Natural killer cell (primary cell): ENCODE measurements around the gene ATP9A. TPM values are rescaled to one million over a fixed set of nuclear protein-coding genes. Genes with fewer than 3 reads are reported as not detected.
A peak's percentile ranks its signal among the peaks of the same experiment; 100 is the strongest.

Experiments
- ATAC-seq, 3 donors: fragments of 150-1000 bp in 2 of 3; fragments of 200-7000 bp in 1 of 3; cut with Tn5 transposase; 1 replicate in 1 of 3; 2 replicates in 2 of 3; pipeline ENCODE4 v1.10.0; 2021; ENCODE audit warnings: mild to moderate bottlenecking in 2 of 3, moderate library complexity in 2 of 3
- DNase-seq, 2 donors: peaks; one replicate each; pipeline versions ENCODE4 v3.0.0 to v3.0.0-alpha.2; 2013 to 2021; ENCODE audit warnings: mixed read lengths in 1 of 2
- H3K27ac ChIP-seq: one replicate; pipeline ENCODE4 v1.5.1; 2013; ENCODE audit warnings: mild to moderate bottlenecking, low read length
- H3K27me3 ChIP-seq: one replicate; pipeline ENCODE4 v1.6.1; 2013; ENCODE audit warnings: low read length; ENCODE audit not compliant: control insufficient read depth, insufficient read depth
- H3K36me3 ChIP-seq: one replicate; pipeline ENCODE4 v1.6.1; 2013; ENCODE audit warnings: low read length; ENCODE audit not compliant: control insufficient read depth, insufficient read depth
- H3K4me1 ChIP-seq: one replicate; pipeline ENCODE4 v1.6.1; 2013; ENCODE audit warnings: low read length; ENCODE audit not compliant: control insufficient read depth, insufficient read depth
- H3K4me3 ChIP-seq: one replicate; pipeline ENCODE4 v1.5.1; 2013; ENCODE audit warnings: low read length
- H3K9me3 ChIP-seq: one replicate; pipeline ENCODE4 v1.6.1; 2013; ENCODE audit warnings: low read length; ENCODE audit not compliant: control insufficient read depth, insufficient read depth
- H3K27ac Mint-ChIP-seq, 2 donors: one replicate each; pipeline ENCODE4 v1.8.0; 2022; ENCODE audit warnings: mild to moderate bottlenecking in 2 of 2, mixed read lengths in 2 of 2, moderate library complexity in 1 of 2
- H3K27me3 Mint-ChIP-seq, 2 donors: one replicate each; pipeline ENCODE4 v1.8.0; 2022; ENCODE audit warnings: low read depth in 2 of 2, mixed read lengths in 2 of 2
- H3K36me3 Mint-ChIP-seq: one replicate; pipeline ENCODE4 v1.8.0; 2022; ENCODE audit warnings: mixed read lengths
- H3K4me1 Mint-ChIP-seq, 2 donors: one replicate each; pipeline ENCODE4 v1.8.0; 2022; ENCODE audit warnings: mixed read lengths in 2 of 2
- H3K4me3 Mint-ChIP-seq: one replicate; pipeline ENCODE4 v1.8.0; 2022; ENCODE audit warnings: mild to moderate bottlenecking, moderate library complexity, mixed read lengths
- H3K9me3 Mint-ChIP-seq, 2 donors: one replicate each; pipeline ENCODE4 v1.8.0; 2022; ENCODE audit warnings: mixed read lengths in 2 of 2
- CTCF ChIP-seq: fragments of 200-600 bp; IDR thresholded peaks from one replicate; pipeline ENCODE4 v1.8.0; 2022; ENCODE audit warnings: antibody characterized with exemption
- WGBS: methylation state at CpG from one replicate; pipeline ENCODE4 v1.1.7; 2013; ENCODE audit warnings: missing lambda C conversion rate; ENCODE audit not compliant: insufficient coverage; 5-methylcytosine and 5-hydroxymethylcytosine counted together
- intact Hi-C: fragments of 100-400 bp; cut with micrococcal nuclease; formaldehyde crosslinking; loops from one replicate; pipeline ENCODE4 v1.14.2; 2022
- total RNA-seq, 4 donors: library from RNA; stranded (reverse); fragments of 120-200 nt in 1 of 4; gene quantifications; one replicate each; pipeline versions ENCODE4 v1.2.3 to v1.2.4, GENCODE V29; 2013 to 2022

The ATP9A gene
- total RNA-seq, 3 donors from 2014 or later (not counting 1 experiment from before 2014, with no cell fraction given) = 1.4 to 46.8 (median 1.9) TPM

GRCh38 chr20:51560550-51561307, 207.5 kb downstream of the ATP9A start:
- WGBS = 59% methylated on average over 15 of the region's 16 CpGs

DNA sequence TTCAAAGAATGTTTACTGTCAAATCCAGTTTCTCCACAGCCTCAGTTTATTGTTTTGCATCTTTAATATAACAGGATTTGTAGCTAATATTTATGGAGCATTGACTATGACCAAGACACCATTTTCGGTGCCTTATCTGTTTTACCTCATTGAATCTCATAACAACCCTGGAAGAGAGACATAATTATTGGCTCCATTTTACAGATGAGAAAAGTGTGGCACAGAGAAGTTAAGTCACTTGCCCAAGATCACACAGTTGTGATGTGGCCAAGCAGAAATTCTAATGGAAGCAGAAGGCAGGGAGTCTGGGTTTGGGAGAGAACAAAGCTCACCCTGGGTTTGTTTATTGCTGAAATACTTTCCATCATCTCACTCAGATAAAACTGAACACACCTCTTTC, 208.1 kb downstream of the ATP9A start:
- ATAC-seq = no peak
- H3K9me3 Mint-ChIP-seq = no peaks in the 10 kb centered on the region
- H3K27ac Mint-ChIP-seq = no peak overlapping the region
- H3K4me3 Mint-ChIP-seq = no peak overlapping the region
- Histone ChIP-seq H3K27me3 (peaks cover 43% of the 10 kb centered on the region), H3K27ac (no peak overlapping the region), H3K4me3 (no peak overlapping the region), H3K36me3 (no peaks in the 10 kb centered on the region), H3K9me3 (no peaks in the 10 kb centered on the region), H3K4me1 (peaks cover 29% of the 10 kb centered on the region)
- no peak for DNase-seq
- peaks cover 36 to 48% of the 10 kb centered on the region in 2 donors for H3K4me1 Mint-ChIP-seq
- peaks cover 27 to 39% of the 10 kb centered on the region in 2 donors for H3K27me3 Mint-ChIP-seq
- H3K36me3 Mint-ChIP-seq = peaks cover 6% of the 10 kb centered on the region
- TF ChIP-seq CTCF = no peak
- WGBS = no CpG with 5 or more reads among the region's 1 CpG
- intact Hi-C loops = no loop called here

More at GRCh38 chr20:51560550-51561307, 207.5 kb downstream of the ATP9A start:
- peaks cover 43% of the 10 kb centered on the region for H3K27me3 ChIP-seq
- no peaks in the 10 kb centered on the region for H3K9me3 ChIP-seq
- H3K27ac ChIP-seq = no peak overlapping the region
- H3K27ac Mint-ChIP-seq = no peak overlapping the region
- no peaks in the 10 kb centered on the region for H3K9me3 Mint-ChIP-seq
- H3K4me3 ChIP-seq = no peak overlapping the region
- intact Hi-C loops = no loop called here
- peak overlapping the region; percentile 91 for H3K4me3 Mint-ChIP-seq
- TF ChIP-seq CTCF = no peak
- H3K36me3 ChIP-seq = no peaks in the 10 kb centered on the region
- peaks cover 6% of the 10 kb centered on the region for H3K36me3 Mint-ChIP-seq
- DNase-seq (no peak), ATAC-seq (no peak)
- H3K4me1 ChIP-seq = peaks cover 23% of the 10 kb centered on the region
- H3K27me3 Mint-ChIP-seq = peaks cover 27 to 39% of the 10 kb centered on the region in 2 donors
- H3K4me1 Mint-ChIP-seq = peaks cover 32 to 43% of the 10 kb centered on the region in 2 donors

DNA sequence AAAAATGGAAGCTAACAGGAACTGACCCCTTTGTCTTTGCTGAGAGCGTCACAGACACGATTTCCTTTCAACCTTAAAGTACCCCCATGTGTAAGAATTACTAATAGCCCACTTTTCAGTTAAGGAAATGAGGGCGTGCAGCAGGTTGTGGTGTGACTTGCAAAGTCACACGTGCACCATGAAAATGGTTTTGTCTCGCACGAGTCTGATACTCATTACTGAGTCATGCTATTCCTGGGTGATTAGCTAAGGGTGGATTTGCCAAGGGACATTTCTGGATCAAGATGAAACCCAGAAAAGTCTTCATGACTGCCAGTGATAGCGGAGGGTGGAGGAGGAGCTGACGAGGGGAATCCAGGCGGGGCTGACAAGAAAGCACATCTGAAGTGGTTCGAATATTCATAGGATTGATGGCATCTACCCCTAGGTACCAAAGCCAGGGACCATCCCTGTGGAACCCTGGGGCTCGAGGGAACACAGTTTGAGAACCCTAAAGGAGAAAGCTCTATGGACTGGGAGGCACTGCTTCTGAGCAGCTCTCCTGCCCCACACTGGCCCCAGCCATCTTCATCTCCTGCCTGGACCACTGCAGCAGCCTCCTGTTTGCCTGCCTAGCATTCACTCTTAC, 213.5 kb downstream of the ATP9A start:
- ATAC-seq = peak; percentile 87 to 91 (median 90)

More for the DNA sequence above, 213.5 kb downstream of the ATP9A start:
- intact Hi-C loops = loop anchor here (1.0 kb wide), 2 partner anchors 13 to 23 kb away; no protein-coding TSS in a partner anchor
- H3K36me3 Mint-ChIP-seq = no peaks in the 10 kb centered on the region
- peaks cover 10% of the 10 kb centered on the region for H3K27me3 ChIP-seq
- H3K4me3 Mint-ChIP-seq = peak overlapping the region; percentile 11
- no peaks in the 10 kb centered on the region for H3K36me3 ChIP-seq
- peaks cover 18% of the 10 kb centered on the region for H3K4me1 ChIP-seq
- peaks cover 24 to 27% of the 10 kb centered on the region in 2 donors for H3K4me1 Mint-ChIP-seq
- DNase-seq = peak; percentile 35 to 66
- 51% methylated on average over 11 of the region's 11 CpGs for WGBS
- H3K27me3 Mint-ChIP-seq = peaks cover 3 to 10% of the 10 kb centered on the region in 2 donors
- peak overlapping the region; percentile 24 to 59 for H3K27ac Mint-ChIP-seq
- H3K9me3 Mint-ChIP-seq = no peaks in the 10 kb centered on the region
- TF ChIP-seq CTCF = no peak
- no peak overlapping the region for H3K4me3 ChIP-seq
- H3K27ac ChIP-seq = no peak overlapping the region
- no peaks in the 10 kb centered on the region for H3K9me3 ChIP-seq
